Endodermal cell (in vitro differentiated cells): ENCODE data around the gene PLPP2. TPM values are rescaled to one million over a fixed set of nuclear protein-coding genes. Genes with fewer than 3 reads are reported as not detected.

ENCODE experiments used
- DNase-seq: peaks from one replicate; pipeline ENCODE4 v3.0.0-alpha.2; 2017
- H3K27ac ChIP-seq: 2 replicates; pipeline ENCODE4 v1.5.1; 2013; ENCODE audit warnings: mild to moderate bottlenecking, low read depth, low read length, moderate library complexity
- H3K27me3 ChIP-seq: 2 replicates; pipeline ENCODE4 v1.6.1; 2013; ENCODE audit warnings: mild to moderate bottlenecking, low read length, moderate library complexity; ENCODE audit not compliant: insufficient read depth, control insufficient read depth, poor library complexity, severe bottlenecking
- H3K36me3 ChIP-seq: 2 replicates; pipeline ENCODE4 v1.7.0; 2013; ENCODE audit warnings: mild to moderate bottlenecking, low read length, moderate library complexity; ENCODE audit not compliant: control insufficient read depth, insufficient read depth
- H3K4me1 ChIP-seq: one replicate; pipeline ENCODE4 v1.7.0; 2013; ENCODE audit warnings: low read length; ENCODE audit not compliant: control insufficient read depth, insufficient read depth
- H3K4me3 ChIP-seq: 2 replicates; pipeline ENCODE4 v1.5.1; 2013; ENCODE audit warnings: mild to moderate bottlenecking, low read length, moderate library complexity
- H3K9ac ChIP-seq: 2 replicates; pipeline ENCODE4 v1.6.1; 2013; ENCODE audit warnings: mild to moderate bottlenecking, low read length, moderate library complexity; ENCODE audit not compliant: poor library complexity, severe bottlenecking; ENCODE audit errors: extremely low read depth
- H3K9me3 ChIP-seq: 2 replicates; pipeline ENCODE4 v1.6.1; 2013; ENCODE audit warnings: mild to moderate bottlenecking, low read length, moderate library complexity; ENCODE audit not compliant: control insufficient read depth
- H3K27ac Mint-ChIP-seq: 2 replicates; pipeline ENCODE4 v1.8.0; 2020; ENCODE audit warnings: mixed read lengths
- H3K27me3 Mint-ChIP-seq: 2 replicates; pipeline ENCODE4 v1.8.0; 2021; ENCODE audit warnings: mild to moderate bottlenecking, mixed read lengths; ENCODE audit not compliant: insufficient read depth
- H3K36me3 Mint-ChIP-seq: 2 replicates; pipeline ENCODE4 v1.8.0; 2020; ENCODE audit warnings: low read depth, mixed read lengths
- H3K4me1 Mint-ChIP-seq: 2 replicates; pipeline ENCODE4 v1.8.0; 2020; ENCODE audit warnings: mixed read lengths
- H3K4me3 Mint-ChIP-seq: 2 replicates; pipeline ENCODE4 v1.8.0; 2020; ENCODE audit warnings: mild to moderate bottlenecking, moderate library complexity, mixed read lengths
- H3K9me3 Mint-ChIP-seq: 2 replicates; pipeline ENCODE4 v1.8.0; 2020; ENCODE audit warnings: mild to moderate bottlenecking, mixed read lengths
- CTCF ChIP-seq: fragments of 200-600 bp; sonication (generic); conservative IDR thresholded peaks from 2 replicates; pipeline ENCODE4 v1.5.0; 2021; ENCODE audit warnings: antibody characterized with exemption, mild to moderate bottlenecking
- WGBS, 2 experiments: methylation state at CpG; one replicate each; pipeline versions ENCODE4 v1.1.5 to v1.1.7; 2013; ENCODE audit warnings: missing lambda C conversion rate in 2 of 2, mixed read lengths in 1 of 2; ENCODE audit not compliant: insufficient coverage in 1 of 2, insufficient read length in 1 of 2; 5-methylcytosine and 5-hydroxymethylcytosine counted together
- total RNA-seq, 2 donors: library from RNA; stranded (reverse); fragmentation: NEBNext Ultra II Directional in 1 of 2; extraction: Animal tissue kit (Norgen Biotek cat#: 25700) in 1 of 2; gene quantifications; 2 replicates in 1 of 2; 3 replicates in 1 of 2; pipeline ENCODE4 v1.2.1, GENCODE V29; 2021

Gene PLPP2
- total RNA-seq, 2 donors from 2014 or later: 49.9 to 56.9 TPM

- Histone ChIP-seq H3K27ac (no peak overlapping the region), H3K27me3 (no peaks in the 10 kb centered on the region), H3K9me3 (no peaks in the 10 kb centered on the region), H3K9ac (no peak overlapping the region), H3K36me3 (peaks cover 47% of the 10 kb centered on the region), H3K4me3 (no peak overlapping the region), H3K4me1 (no peaks in the 10 kb centered on the region)
- Mint-ChIP-seq H3K36me3 (peaks cover 57% of the 10 kb centered on the region), H3K4me3 (no peak overlapping the region), H3K27me3 (no peaks in the 10 kb centered on the region), H3K27ac (peak overlapping the region; percentile 35), H3K9me3 (no peaks in the 10 kb centered on the region), H3K4me1 (peaks cover 5% of the 10 kb centered on the region)
- no peak for TF ChIP-seq CTCF
- 71 to 86% methylated on average over 20 to 30 of the region's 30 CpGs for WGBS, 2 experiments
- DNase-seq: no peak
These were observed 19.0 kb upstream of the PLPP2 start for GRCh38 chr19:310141-310651.

GRCh38 chr19:309206-309565 lies 18.0 kb upstream of the PLPP2 start:
- no peak overlapping the region for H3K27ac ChIP-seq
- no peaks in the 10 kb centered on the region for H3K9me3 ChIP-seq
- Mint-ChIP-seq H3K27ac (peak overlapping the region; percentile 26), H3K4me3 (no peak overlapping the region), H3K4me1 (peaks cover 5% of the 10 kb centered on the region), H3K36me3 (peaks cover 53% of the 10 kb centered on the region), H3K27me3 (no peaks in the 10 kb centered on the region), H3K9me3 (no peaks in the 10 kb centered on the region)
- H3K4me1 ChIP-seq: no peaks in the 10 kb centered on the region
- peaks cover 48% of the 10 kb centered on the region for H3K36me3 ChIP-seq
- no peak for TF ChIP-seq CTCF
- no peak overlapping the region for H3K9ac ChIP-seq
- no peak for DNase-seq
- 96 to 99% methylated on average over 11 to 14 of the region's 14 CpGs for WGBS, 2 experiments
- H3K4me3 ChIP-seq: no peak overlapping the region
- H3K27me3 ChIP-seq: no peaks in the 10 kb centered on the region

- peak overlapping the region; percentile 26 for H3K27ac Mint-ChIP-seq
- Histone ChIP-seq H3K4me1 (no peaks in the 10 kb centered on the region), H3K4me3 (no peak overlapping the region), H3K9ac (no peak overlapping the region), H3K9me3 (no peaks in the 10 kb centered on the region), H3K36me3 (peaks cover 43% of the 10 kb centered on the region), H3K27me3 (no peaks in the 10 kb centered on the region), H3K27ac (no peak overlapping the region)
- no peak for TF ChIP-seq CTCF
- peaks cover 5% of the 10 kb centered on the region for H3K4me1 Mint-ChIP-seq
- 95 to 98% methylated on average over 42 to 48 of the region's 48 CpGs for WGBS, 2 experiments
- H3K4me3 Mint-ChIP-seq: no peak overlapping the region
- H3K9me3 Mint-ChIP-seq: no peaks in the 10 kb centered on the region
- DNase-seq: no peak
- H3K27me3 Mint-ChIP-seq: no peaks in the 10 kb centered on the region
- peaks cover 47% of the 10 kb centered on the region for H3K36me3 Mint-ChIP-seq
These were observed 17.4 kb upstream of the PLPP2 start for GRCh38 chr19:308471-309205.
